Superior temporal gyrus (tissue), 1 donor: ENCODE measurements around the gene TJP2.
A peak's percentile ranks its signal among the peaks of the same experiment; 100 is the strongest.
"Not testable (repeated sequence)": the region's sequence is repeated elsewhere in the genome, so short reads cannot be mapped to it uniquely, and the experiment has no call there.

Experiments
- DNase-seq: peaks from one replicate; pipeline ENCODE4 v3.0.0-alpha.2; 2016; ENCODE audit errors: extremely low spot score

The TJP2 gene

DNA sequence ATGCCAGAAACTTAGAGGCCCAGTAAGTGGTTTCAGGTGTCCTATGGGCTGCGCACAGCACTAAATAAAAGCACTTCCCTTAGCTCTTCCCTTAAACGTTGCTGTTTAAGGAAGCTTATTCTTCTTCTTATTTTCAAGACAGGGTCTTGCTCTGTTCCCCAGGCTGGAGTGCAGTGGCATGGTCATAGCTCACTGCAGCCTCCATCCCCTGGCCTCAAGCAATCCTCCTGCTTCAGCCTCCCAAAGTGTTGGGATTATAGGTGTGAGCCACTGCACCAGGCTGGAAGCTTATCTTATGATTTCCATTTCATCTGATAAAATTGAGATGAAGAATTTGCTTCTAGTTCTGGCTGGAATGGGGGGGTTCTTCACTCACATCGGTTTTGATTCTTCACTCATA is 15.6 kb upstream of the TJP2 start:
- DNase-seq: no peak

DNA sequence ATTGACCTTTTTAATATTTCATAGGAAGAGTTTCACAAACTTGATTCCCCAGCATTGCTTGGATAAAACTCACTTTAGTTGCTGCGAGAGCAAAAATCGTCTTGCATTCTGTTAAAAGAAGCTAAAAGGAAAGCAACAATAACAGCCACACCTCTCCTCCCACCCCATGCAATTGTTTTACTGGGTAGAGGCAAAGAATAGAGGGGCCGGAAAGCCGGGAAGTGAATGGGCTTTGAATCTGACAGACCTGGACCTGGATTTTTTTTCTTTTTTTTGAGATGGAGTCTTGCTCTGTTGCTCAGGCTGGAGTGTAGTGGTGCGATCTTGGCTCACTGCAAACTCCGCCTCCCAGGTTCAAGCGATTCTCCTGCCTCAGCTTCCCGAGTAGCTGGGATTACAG is 9.5 kb upstream of the TJP2 start:
- DNase-seq: not testable (repeated sequence)

DNA sequence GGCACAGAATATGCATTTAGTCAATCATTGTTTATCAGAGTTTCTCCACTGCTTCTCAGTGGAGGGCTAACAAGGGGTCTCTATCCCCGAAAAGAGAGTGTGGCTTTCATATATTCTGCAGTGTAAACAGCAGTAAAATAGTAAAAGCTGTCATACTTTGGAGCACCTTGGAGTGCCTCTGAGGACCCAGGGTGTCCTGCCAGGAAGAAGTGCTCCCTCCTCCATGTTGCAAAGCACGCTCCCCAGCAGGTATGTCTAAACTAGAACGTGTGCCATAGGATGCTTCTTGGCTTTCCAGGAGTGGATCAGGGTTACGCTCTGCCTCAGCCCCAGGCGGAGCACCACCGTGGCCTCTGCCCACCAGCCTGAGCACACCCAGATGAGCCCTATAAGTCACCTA is 8.5 kb upstream of the TJP2 start:
- no peak for DNase-seq

DNA sequence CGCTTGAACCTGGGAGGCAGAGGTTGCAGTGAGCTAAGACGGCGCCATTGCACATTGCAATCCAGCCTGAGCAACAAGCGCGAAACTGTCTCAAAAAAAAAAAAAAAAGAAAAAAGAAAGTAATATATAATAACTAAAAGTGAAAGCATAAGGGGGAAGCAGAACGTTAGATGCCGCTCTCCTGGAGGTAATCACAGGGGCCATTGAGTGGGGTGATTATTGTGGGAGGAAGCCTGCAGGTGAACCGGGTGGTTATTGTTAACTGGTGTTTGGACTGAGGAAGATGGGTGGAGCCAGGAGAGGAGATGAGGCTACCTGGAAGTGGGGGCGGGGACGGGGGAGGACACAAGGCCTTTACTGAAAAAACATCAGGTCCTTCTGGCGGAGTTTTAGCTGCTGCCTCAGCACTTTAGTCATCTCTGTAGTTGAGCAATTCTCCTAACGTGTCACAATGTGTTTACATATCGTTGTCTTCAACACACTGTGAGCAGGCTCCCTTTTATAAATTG is 5.3 kb upstream of the TJP2 start:
- DNase-seq: no peak

DNA sequence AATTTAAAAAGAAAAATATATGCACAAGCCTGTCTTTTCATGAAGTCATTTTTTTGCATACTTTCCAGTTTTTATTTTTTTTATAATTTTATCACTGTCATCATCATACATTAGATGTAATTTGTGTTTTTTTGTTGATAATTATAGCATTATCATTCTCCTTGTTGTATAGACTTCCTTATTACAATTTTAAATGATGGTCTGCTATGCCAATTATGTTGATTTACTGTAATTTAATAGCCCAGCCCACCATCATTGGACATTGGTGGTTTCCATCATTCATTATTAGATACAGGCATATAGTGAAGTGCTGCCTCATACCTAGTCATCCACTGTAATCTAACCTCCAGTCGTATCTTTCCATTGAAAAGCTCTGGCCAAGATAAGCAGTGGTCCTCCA is 3.8 kb upstream of the TJP2 start:
- DNase-seq: no peak

DNA sequence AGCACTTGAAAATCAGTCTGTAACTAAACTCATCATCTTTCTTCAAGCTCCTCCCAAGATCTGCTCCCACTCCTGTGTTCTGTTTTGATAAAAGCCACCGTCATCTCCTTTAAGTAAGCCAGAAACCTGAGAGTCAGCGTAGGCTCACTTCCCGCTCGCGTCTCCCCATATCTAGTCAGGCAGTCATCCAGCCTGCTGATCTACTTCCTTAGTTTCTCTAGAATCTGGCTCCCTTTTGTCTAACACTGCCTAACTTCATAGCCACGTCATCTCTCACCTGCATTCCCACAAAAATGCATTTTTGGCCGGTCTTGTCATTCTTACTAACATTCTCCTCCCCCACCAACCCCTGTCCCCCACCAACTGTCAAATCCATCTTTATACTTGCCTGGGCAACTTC is 3.0 kb upstream of the TJP2 start:
- DNase-seq: no peak

DNA sequence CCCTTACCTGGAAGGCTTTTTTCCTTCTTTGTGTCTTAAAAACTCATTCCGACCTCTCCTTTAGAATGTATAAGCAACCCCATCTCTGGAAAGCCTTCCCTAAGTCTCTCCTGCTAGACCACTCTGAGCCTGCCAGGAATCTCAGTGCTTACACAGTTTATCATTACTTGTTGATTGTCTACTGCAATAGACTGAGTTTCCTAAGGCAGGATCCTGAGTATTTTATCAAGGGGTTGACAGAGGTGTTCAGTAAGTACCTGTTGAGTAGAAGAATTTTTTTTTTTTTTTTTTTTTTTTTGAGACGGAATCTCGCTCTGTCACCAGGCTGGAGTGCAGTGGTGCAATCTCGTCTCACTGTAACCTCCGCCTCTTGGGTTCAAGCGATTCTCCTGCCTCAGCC is 2.6 kb upstream of the TJP2 start:
- no peak for DNase-seq

DNA sequence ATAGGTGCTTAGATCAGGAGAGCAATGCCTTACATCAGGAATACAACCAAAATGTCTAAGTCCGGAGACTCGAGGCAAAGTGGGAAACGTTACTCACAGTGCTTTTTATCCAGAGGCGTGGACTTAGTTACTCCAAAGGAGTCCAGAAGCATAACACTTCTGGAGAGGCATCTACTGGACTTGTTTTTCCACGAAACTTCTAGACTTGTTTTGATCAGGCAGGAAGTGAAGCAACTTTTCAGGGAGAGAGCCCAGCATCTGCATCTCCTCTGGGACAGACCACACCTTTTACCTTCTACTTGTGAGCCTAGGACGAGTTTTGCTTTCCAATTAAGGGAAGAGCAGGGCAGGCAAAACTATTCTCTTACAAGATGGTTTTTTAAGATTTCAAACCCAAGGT is 1.2 kb upstream of the TJP2 start:
- no peak for DNase-seq

DNA sequence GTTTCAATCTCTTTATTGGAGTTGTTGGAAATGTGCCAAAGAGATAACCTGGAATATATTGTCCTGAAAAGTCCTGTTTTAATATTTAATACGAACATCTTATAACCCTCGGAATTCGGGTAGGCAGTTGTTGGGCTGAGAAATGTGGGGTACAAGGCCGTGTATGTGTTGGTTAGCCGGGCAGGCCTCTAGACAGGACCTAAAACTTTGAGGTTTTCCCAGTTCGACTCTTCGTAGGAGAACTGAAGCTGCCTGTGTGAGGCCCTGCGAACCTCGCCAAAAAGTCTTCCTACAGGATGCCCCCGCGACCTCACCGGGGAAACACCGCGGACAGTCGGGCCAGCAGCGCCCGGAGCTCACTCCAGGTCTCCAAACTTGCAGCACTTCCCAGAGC is 583 bp upstream of the TJP2 start:
- DNase-seq: peak; percentile 47

DNA sequence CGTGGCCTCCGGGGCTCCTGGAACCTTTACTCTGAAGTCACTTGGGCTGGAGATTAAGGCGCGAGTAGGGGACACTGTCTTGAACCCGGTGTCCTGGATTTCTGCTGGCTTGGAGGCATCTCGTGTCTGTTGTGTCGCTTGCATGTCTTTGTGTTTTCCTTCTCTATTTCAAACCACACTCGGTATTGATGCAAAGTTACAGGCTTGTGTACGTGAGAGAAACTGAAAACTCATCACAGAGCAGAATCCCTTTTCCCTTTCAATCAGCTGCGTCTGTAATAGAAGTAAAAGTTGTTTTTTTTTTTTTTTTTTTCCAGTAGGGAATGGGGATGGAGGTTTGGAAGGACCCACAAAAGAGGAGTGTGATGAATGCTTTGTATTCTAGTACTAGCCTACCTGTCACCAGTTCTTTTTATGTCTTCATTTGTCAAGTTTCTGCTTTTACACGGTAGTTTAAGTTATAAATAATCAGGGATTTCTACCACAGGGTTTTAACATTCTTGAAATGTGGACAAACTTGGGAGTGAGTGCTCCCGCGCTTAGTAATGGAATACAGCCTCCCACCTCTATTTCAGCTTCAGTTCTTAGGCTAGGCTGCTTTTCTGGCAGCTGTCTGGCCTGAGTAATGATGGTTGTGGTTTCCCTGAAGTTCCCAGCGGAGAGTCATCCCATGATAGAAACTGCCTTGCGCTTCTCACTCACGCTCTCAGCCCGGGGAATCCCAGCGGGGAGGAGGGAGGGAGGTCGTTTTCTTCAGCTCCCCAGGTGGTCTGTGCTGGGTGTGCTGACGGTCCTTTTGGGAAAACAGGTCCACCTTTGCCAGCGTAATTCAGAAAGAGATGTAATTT is 763 bp downstream of the TJP2 start:
- DNase-seq: peak; percentile 74

DNA sequence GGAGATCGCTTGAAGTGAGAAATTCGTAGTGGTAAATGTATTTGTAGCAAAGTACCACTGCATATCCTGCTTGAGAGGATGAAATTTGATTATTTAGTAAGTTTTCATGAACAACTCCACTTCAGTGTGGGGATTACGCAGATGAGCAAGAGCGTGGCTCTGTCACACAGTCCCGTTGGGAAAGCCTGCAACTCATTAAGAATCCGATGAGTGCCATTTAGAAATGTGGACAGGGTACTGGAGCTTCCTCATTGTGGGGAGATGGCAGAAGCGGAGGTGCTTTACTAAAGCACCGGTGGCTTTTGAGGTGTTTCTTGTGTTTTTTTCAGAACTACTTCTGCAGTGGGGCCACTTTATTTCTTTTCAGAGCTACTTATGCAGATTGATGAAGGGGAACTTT is 1.4 kb downstream of the TJP2 start:
- peak; percentile 47 for DNase-seq

DNA sequence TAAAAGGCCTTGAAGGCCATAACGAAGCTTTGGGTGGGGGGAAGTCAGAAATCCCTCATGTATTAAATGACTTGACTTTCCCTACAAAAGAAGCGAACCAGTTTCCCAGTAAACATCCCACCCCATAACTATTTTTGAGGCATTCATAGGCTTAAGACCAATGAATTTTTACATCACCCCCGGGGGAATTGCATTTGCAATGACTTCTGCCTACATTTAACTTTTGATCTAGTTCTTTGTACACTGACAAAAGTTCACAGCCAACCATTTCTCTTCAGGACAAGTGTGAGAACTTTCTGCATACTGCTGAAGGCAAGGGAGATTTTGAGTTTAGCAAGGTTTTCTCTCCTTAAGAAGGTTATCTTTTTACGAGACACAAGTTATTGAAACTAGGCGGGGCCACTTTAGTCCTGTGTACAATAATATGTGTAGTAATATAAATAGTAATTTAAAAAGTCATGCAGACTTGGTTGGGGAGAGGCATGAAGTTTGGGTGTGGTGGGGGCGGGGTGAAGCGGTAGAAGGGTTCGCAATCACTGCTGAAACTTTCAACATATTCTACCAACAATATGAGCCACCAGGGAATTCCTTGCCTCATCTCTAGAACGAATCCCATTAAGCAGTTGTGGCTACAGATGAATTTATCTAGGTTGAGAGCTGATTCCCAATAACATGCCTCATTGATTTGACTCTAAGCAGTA is 2.5 kb downstream of the TJP2 start:
- peak; percentile 15 for DNase-seq

DNA sequence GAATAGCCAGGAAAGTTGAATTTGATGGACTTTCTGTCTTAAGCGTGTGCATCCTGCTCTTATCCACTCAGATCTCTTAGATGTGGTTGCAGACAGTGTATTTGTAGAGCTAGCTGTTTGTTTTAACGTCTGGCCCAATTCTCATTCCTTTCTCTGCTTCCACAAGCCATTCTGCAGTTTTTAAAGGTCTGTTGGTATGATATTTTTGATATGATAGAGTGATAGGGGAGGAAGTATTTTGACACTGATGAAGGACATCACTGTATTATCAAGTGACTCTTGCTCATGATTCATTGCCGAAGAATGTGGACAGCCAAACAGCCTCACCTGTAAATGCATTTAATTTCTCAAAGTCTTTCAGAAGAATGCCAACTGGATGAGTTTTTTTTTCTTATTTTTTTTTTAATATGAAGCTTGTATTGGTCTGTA is 4.5 kb downstream of the TJP2 start:
- peak; percentile 12 for DNase-seq

DNA sequence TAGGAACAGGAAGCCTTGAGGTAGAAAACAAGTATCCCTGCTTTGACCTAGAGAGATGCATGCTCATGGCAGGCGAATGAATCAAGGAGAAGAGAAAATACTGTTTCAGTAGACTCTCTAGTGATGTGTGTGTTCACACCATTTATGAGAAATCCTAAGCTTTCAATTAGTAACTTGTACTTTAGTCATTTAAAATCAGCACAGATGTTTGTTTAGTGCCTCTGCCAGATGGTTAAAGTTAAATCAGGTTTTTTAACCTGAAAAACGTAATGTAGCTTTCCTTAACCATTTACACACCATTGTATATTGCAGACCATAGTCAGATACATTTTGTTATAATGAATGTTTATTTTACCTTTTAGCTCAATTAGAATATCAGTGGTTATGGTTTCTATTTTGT is 5.0 kb downstream of the TJP2 start:
- DNase-seq: peak; percentile 10

DNA sequence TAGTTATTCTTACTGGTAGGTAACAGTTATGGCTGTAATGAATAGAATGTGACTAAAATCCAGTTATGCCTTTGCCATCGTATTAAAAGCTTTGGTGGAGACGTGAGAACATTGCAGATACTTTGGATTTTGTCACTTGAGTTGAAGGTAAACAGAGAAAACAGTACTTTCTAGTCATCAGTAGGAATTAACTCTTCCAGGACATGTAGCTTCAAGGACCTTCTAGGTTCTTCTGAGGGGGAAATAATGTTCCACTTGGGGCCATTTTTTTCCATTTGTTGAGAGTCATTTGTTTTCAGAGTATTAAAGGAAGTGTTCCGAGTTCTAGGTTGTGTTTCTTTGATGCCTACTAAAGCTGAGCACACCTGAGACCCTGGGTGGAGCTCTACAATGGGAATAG is 6.1 kb downstream of the TJP2 start:
- DNase-seq: no peak

DNA sequence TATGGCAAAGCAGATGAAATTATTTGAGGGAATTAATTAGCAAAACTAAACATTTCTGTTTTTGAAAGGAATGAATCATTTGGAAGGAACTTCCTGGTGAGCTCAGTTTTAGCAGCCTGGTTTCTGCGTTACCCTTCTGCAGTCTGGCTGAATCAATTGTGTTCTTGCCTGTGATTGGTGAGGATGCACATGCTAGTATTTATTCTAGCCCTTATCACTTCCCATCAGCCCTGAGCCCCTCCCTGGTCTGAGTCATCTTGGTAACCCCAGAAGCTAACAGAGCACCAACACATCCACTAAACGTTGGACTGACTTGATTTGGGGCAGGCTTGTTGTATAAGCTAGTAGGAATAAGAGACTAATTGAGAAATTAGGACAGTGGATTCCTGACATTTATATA is 6.6 kb downstream of the TJP2 start:
- DNase-seq: peak; percentile 16

DNA sequence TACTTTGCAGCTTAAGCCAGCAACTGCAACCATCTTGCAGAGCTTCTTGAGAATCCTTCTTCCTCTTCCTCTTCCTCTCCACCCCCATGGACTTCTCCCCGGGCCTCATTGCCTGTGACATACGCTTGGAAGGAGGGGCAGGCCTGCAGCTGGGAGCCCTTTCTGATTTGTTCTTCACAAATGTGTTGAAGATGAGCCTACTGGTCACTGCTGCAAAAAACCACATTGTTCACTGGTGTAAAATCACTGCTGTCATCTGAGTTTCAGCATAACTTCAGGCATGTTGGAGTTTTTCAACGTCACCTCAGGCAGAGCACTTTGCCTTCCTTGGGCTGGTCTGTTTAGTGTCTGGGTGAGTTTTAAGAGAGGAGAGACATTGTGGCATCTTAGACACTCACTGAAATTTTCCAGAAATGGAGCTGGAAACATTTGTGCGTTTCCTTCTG is 7.9 kb downstream of the TJP2 start:
- DNase-seq: peak; percentile 71

DNA sequence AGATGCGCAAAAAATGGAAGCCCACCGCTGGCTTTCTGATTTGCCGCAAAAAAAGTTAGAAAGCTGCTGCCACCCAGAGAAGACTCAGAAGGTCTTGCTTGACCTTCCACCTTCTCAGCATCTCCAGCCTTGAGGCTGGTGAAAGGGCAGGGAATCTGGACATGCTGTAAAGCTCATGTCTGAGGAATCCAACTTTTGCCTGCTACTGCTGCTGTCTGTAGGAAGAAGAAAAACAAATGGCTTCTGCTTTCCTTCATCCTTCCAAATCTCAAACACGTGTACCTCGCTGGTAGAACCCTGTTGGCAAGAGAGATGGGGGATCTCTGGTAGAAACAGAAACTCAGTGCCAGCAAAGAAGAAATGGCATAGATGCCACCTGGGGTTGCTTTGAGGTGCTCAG is 10.2 kb downstream of the TJP2 start:
- DNase-seq: no peak

DNA sequence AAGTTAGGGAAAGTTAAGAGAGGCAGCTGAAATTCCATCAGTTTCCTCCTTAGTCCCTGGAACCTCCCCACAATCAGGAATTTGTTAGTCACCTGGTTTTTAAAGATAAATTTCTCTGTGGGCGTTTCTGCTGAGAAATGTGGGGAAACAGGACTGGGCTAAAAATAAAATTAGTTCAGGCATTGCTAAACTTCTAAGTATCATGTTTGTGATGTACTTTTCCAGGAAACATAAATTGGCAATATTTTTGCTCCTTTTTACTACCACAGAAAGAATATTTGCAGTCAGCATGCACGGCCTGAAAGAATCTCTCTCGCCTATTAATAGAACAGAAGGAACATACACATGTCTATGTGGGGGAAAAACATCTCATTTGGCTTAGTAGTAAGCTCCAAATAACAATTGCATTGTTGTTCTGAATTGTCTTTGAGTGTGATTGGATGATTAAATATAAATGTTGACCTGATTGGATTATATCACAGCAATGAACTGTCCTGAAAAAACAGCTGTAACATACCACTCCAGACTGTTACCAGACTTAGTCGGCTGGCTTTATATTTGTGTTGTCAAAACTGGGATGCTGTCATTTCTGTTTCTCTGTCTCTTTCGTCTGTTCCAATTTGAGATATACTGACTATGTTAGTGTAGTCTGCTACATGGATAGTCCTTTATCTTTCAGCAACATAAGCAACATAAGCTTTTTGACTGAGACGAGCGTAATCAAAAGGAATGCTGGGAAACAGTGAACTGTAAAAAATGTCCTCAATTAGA is 12.9 kb downstream of the TJP2 start:
- peak; percentile 94 for DNase-seq

DNA sequence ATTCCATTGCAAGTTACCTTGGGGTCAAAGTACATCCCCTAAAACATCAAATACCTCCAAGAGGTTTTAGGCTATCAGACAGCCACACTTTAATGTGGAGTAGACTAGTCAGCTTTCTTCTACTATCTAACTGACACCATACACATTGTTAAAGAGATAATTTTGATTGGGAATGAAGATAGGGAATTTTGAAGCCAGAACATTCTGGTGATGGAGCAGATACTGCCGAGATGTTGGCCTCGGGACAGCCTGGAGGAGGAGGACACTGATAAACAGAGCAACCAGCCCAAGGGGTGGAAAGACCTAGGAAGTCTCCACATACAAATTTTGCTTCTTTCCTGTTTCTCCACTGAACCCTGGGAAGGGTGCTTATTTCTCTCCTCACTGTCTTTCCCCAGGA is 14.9 kb downstream of the TJP2 start:
- DNase-seq: no peak

DNA sequence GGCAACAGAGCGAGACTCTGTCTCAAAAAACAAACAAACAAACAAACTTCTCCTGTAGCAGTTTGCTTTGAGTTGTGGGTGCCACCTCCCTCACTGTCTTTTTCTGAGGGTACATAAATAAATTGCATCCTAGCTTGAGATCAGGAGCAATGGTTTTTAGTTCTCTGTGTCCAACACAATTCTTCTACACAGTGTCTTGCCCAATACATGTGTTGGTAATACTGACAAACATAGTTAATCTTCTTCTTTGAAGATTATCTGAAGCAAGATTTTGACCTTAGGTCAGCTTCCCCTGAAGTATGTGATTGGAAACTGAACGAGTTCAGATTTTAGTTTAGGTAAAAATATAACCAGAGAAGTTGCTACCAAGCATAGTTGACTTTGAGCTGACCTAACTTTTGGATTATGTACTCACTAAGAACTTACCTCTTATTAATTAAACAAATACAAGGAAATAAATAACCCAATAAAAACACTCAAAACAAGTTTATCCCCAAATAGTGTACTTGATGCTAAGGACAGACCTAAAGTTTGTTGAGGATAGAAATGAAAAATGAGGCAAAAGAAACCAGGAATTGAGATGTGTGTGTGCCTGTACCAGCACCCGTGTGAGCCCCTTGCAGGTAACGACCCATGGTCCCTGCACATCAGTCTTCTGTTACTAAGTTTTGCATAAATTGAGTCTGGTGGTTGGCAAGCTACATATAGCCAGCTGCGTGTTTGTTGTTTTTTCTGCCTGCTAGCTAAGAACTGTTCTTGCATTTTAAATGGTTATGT is 16.2 kb downstream of the TJP2 start:
- DNase-seq: no peak

DNA sequence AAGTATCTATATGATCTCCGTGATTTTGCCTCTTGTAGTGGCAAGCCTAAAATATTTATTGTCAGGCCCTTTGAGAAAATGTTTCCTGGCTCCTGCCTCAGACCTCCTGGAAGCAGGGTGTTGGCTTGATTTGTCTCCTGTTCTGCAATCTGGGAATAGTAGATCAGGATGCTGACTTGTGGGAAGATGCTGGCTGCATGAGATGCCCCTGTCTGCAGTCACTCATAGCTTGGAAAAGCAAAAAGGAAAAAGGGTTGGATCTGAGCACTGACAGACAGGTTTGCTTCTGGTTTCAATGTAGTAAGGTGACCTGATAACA is 16.7 kb downstream of the TJP2 start:
- DNase-seq: peak; percentile 60
